ENCODE results near the gene ADARB2.

ADARB2 gene

DNA sequence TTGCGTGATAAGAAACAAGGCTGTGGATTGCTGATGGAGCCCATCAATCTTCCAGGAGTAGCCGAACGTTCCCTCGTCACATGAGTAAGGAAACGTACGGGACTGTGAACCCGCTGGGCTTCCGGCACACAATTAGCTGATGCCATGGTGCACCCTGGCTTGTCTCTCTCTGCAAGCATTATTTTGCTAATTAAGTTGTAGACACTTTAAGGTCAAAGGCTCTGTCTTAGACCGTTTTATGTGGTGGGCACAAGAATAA, 50.9 kb downstream of the ADARB2 start:
- DNase-seq (ENCODE audit: low read depth in 2 of 2) = no peak

DNA sequence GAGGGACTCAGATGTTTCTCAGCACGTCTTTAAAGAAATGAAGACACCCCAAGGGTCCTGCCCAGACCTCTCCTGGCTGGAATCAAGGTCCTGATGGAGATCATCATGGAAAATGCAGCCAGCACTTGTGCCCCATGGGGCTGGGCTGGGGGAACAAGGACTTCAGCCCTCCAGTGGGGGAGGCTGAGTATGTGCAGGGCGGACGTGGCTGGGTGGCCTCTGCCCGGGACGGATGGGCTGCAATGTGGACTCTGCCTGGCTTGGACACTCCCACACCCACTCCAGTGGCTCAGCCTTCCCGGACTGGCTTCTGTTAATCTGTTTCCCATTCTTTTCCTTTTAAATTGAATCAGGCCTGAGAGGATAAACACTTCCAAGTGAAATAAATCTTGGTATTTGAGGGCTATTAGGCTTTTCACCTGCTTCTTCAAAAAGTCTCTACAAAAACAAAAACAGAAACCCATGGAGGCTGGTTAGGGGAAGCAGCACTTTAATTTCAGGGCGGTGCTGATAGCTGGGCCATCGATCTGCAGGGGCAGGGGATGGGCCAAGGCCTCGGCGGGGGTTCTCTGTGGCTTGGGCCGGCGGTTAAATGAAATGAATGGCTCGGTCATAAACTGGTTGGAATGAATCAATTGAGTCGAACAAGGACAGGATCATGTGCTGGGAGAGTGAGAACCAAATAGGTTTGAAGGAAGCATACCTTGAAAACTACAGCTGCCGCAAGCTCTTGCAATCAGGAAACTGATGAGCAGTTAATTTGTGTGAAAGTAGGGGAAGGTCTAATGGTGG, 51.4 kb downstream of the ADARB2 start:
- no peak for DNase-seq (ENCODE audit: low read depth in 2 of 2)

DNA sequence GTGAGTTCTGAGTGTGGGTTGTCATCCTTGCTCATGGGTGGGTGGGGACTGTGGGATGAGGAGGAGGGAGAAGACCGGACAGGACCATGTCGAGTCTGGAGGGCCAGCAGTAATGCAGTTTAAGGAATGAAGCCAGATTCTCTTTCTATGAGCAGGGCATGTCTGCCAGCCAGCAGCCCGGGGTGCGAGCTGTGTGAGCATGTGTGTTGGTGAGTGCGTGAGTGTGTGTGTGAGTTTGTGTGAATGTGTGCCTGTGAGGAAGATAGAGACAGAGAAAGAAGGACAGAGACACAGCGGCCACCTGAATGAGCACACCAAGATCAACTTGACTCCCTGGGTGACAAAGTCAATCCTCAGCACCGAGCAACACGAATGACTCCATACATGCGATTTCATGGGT, 52.3 kb downstream of the ADARB2 start:
- no peak for DNase-seq (ENCODE audit: low read depth in 2 of 2)

DNA sequence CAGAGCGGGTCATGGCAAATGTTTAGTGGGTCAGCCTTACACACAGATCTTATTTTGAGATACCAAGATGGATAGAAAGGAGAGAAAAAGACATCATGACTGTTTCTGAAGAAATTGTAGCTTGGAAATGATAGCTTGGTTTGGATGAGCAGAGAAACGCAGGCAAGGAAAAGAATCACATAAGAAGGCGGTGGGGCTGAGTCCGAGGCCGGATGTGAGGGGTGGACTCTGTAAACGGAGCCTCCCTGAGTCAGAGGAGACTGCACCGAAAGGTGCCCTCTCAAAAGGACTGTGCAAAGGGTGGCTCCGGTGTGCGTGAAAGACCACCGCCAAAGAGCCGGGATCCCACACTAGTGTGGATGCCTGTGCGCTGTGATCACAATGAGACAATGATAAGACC, 53.7 kb downstream of the ADARB2 start:
- no peak for DNase-seq (ENCODE audit: low read depth in 2 of 2)

DNA sequence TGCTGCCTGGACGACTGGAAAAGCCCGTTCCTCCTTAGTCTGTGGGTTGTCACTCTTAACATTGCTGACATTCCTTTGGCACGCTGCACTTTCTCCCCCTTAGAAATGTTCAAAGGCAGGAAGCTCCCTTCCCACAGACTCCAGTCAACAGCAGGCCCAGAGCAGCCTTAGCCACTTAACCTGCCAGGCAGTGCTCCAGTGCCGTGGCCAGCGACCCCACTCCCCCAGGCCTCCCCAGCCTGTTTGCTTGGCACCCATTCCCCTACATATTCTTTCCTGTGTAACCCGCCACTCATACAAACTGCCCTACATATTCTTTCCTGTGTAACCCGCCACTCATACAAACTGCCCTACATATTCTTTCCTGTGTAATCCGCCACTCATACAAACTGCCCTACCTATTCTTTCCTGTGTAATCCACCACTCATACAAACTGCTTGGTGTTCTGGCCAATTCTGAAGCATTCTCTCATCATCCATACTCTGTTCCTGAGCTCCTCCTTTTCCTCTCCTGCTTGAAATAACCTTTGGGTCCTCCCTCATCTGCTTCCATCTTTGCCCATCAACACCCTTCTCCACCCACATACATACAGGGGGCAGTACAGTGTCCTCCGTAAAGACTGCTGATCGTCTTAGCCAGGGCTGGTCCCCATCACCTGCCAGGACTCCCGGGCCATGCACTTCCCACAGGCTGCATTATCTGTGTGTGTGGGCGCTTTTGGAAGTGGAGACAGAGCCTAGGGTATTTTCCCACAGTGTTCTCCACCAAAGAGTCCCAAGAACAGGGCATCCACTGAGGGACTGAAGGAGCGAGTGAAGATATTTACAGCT, 57.3 kb downstream of the ADARB2 start:
- no peak for DNase-seq (ENCODE audit: low read depth in 2 of 2)

DNA sequence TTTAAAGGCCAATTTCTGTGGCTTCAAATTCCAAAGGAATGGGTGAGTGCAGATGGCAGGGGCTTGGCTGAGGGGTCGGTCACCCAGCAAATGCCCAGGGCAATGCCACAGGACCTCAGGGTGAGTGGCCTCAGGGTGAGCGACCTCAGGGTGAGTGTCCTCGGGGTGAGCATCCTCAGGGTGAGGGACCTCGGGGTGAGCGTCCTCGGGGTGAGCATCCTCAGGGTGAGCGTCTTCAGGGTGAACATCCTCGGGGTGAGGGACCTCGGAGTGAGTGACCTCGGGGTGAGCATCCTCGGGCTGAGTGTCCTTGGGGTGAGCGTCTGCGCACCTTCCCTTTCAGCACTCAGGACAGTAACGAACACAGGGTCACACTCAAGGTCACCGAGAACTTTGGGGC, 59.2 kb downstream of the ADARB2 start:
- no peak for DNase-seq (ENCODE audit: low read depth in 2 of 2)

DNA sequence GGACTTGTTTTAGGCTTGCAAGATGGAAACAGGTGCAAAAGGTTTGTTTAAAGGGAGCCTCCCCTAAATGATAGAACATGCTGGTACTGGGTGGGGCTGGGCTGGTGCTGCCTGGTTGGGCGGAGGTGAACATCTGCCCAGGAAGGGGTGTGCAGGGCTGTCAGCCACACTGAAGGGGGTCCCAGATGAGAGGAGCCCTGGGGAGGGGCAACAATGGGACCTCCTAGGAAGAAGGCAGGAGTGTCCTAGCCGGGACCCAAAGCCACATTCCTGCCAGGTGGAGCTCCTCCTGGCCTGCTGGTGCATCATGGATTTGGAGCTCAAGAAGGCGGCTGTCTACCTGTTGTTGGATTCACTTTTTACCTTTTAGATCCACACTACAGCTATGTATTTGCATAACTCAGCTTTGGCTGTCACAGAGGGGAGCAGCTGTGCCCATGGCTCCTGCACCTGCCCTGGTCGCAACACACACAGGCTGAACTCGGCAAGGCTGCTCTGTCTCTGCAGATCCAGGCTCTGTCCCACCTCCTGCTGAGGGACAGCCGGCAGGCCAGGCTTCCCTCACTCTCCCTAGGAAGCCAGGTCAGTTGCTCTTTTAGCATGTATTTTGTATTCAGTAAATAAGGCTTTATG, 59.9 kb downstream of the ADARB2 start:
- no peak for DNase-seq (ENCODE audit: low read depth in 2 of 2)

DNA sequence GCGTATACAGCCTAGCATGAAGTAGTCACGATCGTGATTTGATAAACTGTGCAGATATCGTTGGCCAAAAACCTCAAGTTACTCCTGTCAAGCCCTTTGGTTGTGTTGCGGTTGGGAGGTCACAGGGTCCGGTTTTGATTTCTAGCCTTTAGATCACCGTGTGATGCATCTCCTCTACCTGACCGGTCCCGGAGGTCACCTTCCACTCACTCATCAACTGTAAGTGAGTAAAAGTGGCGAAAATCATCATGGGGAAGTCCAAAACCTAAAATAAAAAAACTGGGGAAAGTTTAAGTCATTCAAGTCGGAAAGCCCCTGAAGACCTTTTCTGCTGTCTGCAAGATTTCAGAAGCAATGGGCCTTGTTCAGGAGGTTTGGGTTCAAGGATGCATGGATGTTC, 62.8 kb downstream of the ADARB2 start:
- DNase-seq (ENCODE audit: low read depth in 2 of 2) = no peak

DNA sequence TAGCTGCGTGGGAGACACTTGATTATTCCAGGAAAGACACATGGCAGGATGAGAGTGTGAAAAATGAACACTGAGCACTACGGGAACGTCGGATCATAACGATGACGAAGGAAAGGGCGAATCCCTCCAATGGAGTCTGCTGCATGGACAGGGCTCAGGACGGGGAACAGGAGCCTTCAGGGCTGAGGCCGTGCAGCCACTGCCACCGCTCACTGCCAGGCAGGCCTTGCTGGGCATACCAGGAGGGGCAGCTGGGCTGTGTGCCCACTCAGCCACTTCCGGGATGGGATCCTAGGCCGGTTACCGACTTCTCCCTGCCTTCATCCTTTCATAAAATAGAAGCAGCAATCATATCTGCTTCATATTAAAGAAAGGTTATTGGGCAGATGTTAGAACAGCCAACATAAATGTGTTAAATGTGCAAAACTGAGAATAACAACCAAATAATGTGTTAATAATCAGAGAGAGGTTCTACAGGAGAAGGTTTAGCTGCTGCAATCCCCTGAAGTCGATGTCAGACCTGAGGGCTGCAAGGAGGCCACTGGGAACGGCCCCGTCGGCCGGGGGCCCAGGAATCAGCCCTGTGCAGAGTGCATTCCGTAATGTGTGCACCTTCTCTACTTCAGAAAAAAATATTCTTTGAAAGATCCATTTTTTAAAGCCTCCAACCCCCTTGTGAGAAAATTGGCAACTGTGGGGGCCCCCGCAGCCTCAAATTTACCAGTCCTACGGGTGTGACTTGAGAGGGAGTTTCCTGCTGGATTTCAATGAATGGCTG, 63.6 kb downstream of the ADARB2 start:
- no peak for DNase-seq (ENCODE audit: low read depth in 2 of 2)

DNA sequence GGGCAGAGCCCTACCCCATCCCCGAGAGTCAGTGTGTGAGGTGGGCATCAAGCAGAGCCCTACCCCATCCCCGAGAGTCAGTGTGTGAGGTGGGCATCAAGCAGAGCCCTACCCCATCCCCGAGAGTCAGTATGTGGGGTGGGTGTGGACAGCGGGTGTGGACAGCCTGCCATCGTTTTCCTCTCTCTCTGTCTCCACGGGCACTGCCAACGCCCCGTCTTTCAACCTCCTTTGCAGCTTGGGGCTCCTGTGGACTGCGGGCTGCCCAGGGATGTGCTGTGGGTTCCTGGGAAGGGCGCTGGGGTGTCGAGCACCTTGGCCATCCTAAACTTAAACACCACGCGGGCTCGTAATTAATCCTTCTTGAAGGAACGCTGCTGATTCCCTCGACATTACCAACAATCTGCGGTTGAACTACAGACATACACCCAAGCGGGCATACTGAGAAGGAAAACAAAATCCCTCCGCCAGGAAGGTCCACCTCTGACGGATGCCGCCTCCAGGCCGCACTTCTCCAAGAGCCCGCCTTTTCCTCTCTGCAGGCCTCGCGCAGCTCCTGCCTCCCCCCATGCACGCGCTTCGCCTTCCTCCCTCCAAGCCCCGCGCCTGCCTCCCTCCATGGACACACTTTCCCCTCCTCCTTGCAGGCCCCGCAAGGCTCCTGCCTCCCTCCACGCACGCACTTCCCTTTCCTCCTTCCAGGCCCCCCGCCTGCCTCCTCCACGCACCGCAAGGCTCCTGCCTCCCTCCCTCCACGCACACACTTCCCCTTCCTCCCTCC, 65.1 kb downstream of the ADARB2 start:
- no peak for DNase-seq (ENCODE audit: low read depth in 2 of 2)

DNA sequence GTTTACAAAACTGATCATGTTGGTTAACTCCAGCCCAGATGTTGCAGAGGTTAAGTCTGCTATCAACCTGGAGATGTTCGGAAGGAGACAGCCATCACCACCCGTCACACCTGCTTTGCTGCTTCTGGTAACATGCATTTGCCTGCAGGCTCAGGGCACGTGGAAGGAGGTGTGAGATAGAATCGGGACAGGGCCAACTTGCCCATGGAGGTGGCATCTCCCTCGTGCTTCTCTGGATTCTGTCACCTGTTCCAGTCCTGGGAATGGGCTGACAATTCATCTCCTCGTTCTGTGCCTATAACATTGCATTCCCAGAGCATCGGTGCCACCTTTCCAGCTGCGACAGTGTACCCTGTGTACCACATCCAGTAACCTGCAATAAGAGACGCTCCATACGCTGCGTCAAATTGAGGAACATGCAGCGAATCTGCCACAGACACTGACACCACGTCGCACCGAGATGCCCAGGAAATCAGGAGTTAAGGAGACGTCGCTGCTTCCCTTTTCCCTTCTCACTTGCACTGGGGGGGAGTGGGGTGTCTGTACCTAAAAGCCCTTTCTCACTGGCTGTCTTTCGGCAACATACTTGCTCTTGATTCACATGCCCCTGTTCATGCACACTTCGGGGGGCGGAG, 65.8 kb downstream of the ADARB2 start:
- DNase-seq (ENCODE audit: low read depth in 2 of 2) = no peak

DNA sequence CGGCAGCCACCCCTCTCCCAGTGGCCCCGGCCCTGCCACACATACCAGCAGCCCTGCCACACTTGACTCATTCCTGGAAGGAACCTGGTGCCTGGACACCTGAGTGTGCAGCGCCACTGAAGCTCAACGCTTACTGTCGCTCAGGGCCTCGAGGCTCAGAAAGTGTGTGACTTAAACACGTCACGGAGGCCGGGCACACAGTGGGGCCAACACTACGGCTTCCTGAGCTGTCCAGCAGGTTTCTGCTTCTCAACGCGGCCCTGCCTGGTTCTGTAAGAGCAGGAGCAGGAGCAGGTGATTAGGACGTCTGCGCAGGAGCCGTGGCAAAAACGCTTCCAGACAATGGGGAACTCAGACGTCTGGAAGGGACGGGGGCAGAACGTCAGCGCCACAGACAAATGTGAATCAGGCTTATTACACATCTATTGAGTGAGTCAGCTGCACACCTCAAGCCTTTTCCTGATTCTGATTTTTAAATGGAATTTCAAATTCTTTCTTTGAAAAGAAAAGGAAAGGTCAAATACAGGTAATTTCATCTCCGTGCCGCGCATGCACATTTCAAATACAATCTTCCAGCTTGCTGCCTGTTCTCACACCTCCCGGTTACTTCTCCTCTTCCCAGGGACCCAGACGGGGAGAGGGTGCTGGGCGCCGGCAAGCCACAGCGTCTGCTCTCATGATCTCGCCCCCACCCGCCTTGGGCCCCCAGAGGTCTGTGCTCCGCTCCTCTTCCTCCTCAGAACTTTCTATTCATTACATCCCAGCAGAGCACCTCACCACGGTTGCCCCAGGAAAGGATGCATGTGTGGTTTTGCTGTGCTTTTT, 66.6 kb downstream of the ADARB2 start:
- DNase-seq (ENCODE audit: low read depth in 2 of 2) = no peak

DNA sequence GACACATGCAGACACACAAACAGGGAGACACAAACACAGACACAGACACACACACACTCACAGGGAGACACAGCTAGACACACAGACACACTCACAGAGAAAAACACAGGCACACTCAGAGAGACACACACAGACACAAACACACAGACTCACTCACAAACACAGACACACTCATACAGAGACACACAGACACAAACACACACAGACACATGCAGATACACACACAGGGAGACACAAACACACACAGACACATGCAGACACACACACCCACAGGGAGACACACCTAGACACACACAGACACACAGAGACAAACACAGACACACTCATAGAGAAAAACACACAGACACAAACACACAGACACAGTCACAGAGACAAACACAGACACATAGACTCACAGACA, 67.9 kb downstream of the ADARB2 start:
- DNase-seq (ENCODE audit: low read depth in 2 of 2) = no peak

DNA sequence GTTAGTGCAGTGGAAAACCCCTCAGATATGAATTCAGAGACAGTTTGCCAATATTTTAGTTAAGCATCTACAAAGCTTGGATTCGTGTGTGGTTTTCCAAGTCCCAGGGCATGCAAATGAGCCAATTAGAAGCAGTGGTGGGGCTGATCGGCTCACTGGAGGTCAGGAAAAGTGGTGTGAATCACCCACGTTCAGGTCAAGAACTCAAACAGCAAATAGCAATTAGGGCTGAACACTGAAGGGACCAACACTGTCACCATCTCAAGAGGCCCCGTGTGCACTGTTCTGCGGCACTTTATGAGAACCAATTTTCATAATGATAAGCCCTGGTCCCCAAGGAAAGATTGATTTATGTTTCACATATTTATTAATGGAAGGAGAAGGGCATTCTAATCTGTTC, 68.9 kb downstream of the ADARB2 start:
- DNase-seq (ENCODE audit: low read depth in 2 of 2) = no peak

DNA sequence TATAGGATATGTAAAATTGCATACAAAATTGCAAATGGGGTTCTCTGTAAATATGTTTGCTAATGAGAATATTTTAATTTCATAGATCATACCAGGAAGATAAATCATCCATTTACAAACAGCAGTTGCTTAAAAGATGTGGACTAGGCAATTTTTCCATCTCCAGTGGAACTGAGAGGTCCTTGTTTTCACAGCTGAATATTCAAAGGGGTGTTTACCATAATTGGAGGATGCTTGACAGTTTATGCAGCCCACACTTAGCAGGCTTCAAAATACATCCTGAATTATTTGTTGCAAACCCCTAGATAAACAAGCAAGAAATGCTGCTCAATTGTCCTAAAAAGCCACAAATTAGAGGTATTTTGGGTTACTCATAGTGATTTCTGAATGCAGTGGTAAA, 69.9 kb downstream of the ADARB2 start:
- no peak for DNase-seq (ENCODE audit: low read depth in 2 of 2)

DNA sequence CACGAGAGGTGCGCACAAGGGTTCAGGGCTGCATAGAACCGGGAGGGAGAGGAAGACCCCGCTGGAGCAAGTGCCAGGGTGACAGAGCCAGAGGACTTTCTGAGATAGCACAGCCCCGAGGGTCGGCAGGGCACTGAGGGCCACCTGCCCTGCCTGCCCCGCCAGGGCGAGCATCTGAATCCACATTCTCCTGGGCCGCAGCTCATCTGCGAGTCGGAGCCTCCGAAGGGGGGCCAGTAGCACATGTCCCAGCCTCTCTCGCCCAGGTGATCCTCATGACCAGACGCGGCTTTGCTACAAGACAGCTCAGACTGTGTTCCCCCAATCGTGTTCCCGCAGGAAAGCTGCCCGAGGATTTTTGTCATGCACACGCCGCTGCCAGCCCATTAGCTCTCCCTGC, 71.2 kb downstream of the ADARB2 start:
- no peak for DNase-seq (ENCODE audit: low read depth in 2 of 2)

DNA sequence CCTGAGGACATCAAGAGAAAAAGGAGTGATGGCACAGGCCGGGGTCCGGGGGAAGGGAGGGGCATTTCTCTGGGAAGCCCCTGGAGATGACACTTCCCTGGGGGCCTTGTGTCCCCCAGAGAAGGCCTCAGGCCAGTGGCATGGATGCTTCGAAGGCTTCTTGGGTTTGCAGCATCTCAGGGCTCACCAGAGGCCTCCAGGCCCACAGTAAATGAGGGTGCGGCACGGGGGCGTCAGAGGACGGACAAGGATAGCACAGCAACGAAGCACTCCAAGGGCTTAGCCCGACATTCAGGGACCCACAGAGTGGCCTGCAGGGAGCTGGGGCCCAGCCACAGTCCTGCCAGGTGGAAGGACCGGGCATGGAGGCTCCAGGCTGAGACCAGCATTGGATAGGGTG, 71.6 kb downstream of the ADARB2 start:
- no peak for DNase-seq (ENCODE audit: low read depth in 2 of 2)

DNA sequence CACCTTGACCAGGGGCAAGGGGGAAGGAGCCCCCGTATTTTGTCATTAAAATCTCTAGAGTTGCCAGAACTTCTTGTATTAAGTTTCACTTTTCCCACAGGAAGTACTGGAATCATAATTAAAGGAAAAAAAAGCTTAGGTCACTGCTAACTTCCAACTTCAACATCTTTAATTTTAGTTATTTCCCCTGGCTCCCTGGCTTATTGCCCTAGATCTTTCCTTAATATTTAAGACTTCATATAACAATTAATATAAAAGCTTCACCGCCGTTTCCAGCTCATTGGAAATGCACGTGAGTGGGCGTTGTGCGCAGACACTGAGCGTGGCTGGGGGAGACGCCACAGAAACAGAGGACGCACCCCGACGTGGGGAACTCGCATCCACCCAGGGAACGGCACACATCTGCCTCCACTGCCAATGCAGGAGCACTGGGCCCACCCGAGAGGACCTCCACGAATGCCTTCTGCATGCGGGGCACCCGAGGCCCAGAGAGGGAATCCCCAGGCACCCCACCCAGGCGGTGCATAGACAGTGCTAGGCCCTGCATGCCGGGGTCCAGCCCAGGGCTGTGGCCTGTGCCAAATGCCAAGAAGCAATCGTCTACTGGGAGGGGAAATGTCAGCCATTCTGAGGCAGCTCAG, 72.2 kb downstream of the ADARB2 start:
- DNase-seq (ENCODE audit: low read depth in 2 of 2) = no peak

DNA sequence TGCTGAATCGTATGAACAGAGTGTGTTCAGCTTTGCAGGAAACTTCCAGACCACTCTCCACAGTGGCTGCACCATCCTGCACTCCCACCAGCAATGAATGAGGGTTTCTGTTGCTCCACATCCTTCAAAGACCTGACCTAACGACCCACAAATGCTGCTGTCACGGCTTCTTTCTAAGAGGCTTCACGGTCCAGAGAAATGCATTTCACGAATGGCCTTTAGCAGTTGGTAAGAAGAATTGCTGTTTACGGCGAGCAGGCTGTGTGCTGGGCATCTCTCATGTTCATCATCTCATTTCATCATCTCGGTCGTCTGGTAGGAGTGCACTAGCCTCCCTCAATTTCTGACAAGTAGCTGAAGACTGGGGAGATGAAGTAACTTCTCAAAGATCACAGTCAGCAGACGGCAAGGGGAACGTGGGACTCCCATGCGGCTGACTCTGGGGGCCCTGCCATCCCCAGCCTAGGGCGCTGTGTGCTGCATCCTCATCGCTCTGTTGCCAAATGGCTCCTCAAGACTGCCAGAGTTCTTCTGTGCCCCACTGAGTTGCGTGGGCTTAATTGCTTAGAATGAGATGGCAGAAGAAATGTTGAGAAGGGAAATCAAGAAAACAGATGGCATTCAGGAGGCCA, 72.9 kb downstream of the ADARB2 start:
- no peak for DNase-seq (ENCODE audit: low read depth in 2 of 2)

All from stimulated activated CD8-positive, alpha-beta memory T cell treated with anti-CD3 and anti-CD28 coated beads, Interleukin-15, amount 100 ng/mL, for 48 hours (primary cell).